GM12878 (cell line): ENCODE results near the gene DIAPH2.

Source experiments
- CEBPZ ChIP-seq: fragments of 150-350 bp; IDR thresholded peaks from 2 replicates; pipeline ENCODE4 v1.6.1; 2016; ENCODE audit warnings: low read depth, low read length
- CHD1 ChIP-seq: IDR thresholded peaks from 2 replicates; pipeline ENCODE4 v1.6.1; 2012; ENCODE audit warnings: low read depth, low read length, improper control_type of control experiment
- CTCF ChIP-seq, 3 experiments: IDR thresholded peaks in 2 of 3; conservative IDR thresholded peaks in 1 of 3; 2 replicates each; pipeline ENCODE4 v1.5.1; 2011; ENCODE audit warnings: low read depth in 3 of 3, low read length in 3 of 3, mild to moderate bottlenecking in 3 of 3, control low read depth in 2 of 3, moderate library complexity in 2 of 3, inconsistent platforms in 1 of 3, mixed read lengths in 1 of 3; ENCODE audit not compliant: control insufficient read depth in 2 of 3, insufficient read depth in 1 of 3; ENCODE audit errors: extremely low read depth in 1 of 3
- EZH2 ChIP-seq: IDR thresholded peaks from 2 replicates; pipeline ENCODE4 v1.6.1; 2012; ENCODE audit warnings: low read depth, mild to moderate bottlenecking, control low read depth, inconsistent platforms, low read length, borderline replicate concordance; ENCODE audit not compliant: control insufficient read depth
- MAX ChIP-seq: IDR thresholded peaks from 2 replicates; pipeline ENCODE4 v1.6.1; 2012; ENCODE audit warnings: low read depth, low read length, improper control_type of control experiment
- MLLT1 ChIP-seq: fragments of 450-650 bp; IDR thresholded peaks from 2 replicates; pipeline ENCODE4 v1.6.1; 2016; ENCODE audit warnings: mild to moderate bottlenecking
- POLR2A ChIP-seq: IDR thresholded peaks from 2 replicates; pipeline ENCODE4 v1.6.1; 2011; ENCODE audit warnings: low read depth, mild to moderate bottlenecking, low read length
- YBX1 ChIP-seq: fragments of 450-650 bp; IDR thresholded peaks from 2 replicates; pipeline ENCODE4 v1.6.1; 2016; ENCODE audit warnings: antibody characterized with exemption
- YY1 ChIP-seq: IDR thresholded peaks from 2 replicates; pipeline ENCODE4 v1.6.1; 2011; ENCODE audit warnings: low read depth, mild to moderate bottlenecking, low read length

GRCh38 chrX:96752781-96753180, 68.1 kb downstream of the DIAPH2 start:
- TF ChIP-seq YBX1 (no peak), MAX (no peak), MLLT1 (no peak), POLR2A (no peak), EZH2 (no peak), CEBPZ (no peak), CHD1 (no peak), CTCF (IDR thresholded peaks at IDR 0.05 in 2 of 3, conservative IDR thresholded peaks at IDR 0.05 in 1 of 3; ENCODE audit: control insufficient read depth in 2 of 3, extremely low read depth in 1 of 3, insufficient read depth in 1 of 3, low read depth in 3 of 3, low read length in 3 of 3) (no peak), YY1 (no peak)
